Activated CD4-positive, alpha-beta memory T cell treated with anti-CD3 and anti-CD28 coated beads for 36 hours (primary cell): ENCODE data around the gene NMT1. TPM values are rescaled to one million over a fixed set of nuclear protein-coding genes. Genes with fewer than 3 reads are reported as not detected.
"Not testable (repeated sequence)": the region's sequence is repeated elsewhere in the genome, so short reads cannot be mapped to it uniquely, and the experiment has no call there.

Source experiments
- CTCF ChIA-PET: fragments of 350-600 bp; sonication (Branson Sonifier 250); formaldehyde crosslinking; loops from one replicate; lab custom pipeline; 2021; ENCODE audit warnings: antibody characterized with exemption, inconsistent platforms; lab: Charles Lee
- POLR2A ChIA-PET: fragments of 350-600 bp; sonication (Branson Sonifier 250); formaldehyde crosslinking; loops from one replicate; lab custom pipeline; 2021; ENCODE audit warnings: antibody characterized with exemption; lab: Charles Lee
- DNase-seq: peaks from one replicate; pipeline ENCODE4 v3.0.0-alpha.2; 2020
- H3K27ac Mint-ChIP-seq: one replicate; pipeline ENCODE4 v1.8.0; 2021; ENCODE audit warnings: mixed read lengths
- H3K27me3 Mint-ChIP-seq: one replicate; pipeline ENCODE4 v1.8.0; 2021; ENCODE audit warnings: mixed read lengths
- H3K36me3 Mint-ChIP-seq: one replicate; pipeline ENCODE4 v1.8.0; 2021; ENCODE audit warnings: mixed read lengths
- H3K4me1 Mint-ChIP-seq: one replicate; pipeline ENCODE4 v1.8.0; 2021; ENCODE audit warnings: low read depth, mixed read lengths
- H3K4me3 Mint-ChIP-seq: one replicate; pipeline ENCODE4 v1.8.0; 2021; ENCODE audit warnings: mild to moderate bottlenecking, mixed read lengths
- H3K9me3 Mint-ChIP-seq: one replicate; pipeline ENCODE4 v1.8.0; 2021; ENCODE audit warnings: mixed read lengths
- intact Hi-C: fragments of 100-400 bp; cut with micrococcal nuclease; formaldehyde crosslinking; loops from one replicate; pipeline ENCODE4 v1.15.1; 2023
- total RNA-seq, 2 experiments: library from RNA; stranded (reverse); gene quantifications; one replicate each; pipeline ENCODE4 v1.2.3, GENCODE V29; 2021

Gene NMT1
- total RNA-seq, 2 experiments from 2014 or later = 158 TPM

DNA sequence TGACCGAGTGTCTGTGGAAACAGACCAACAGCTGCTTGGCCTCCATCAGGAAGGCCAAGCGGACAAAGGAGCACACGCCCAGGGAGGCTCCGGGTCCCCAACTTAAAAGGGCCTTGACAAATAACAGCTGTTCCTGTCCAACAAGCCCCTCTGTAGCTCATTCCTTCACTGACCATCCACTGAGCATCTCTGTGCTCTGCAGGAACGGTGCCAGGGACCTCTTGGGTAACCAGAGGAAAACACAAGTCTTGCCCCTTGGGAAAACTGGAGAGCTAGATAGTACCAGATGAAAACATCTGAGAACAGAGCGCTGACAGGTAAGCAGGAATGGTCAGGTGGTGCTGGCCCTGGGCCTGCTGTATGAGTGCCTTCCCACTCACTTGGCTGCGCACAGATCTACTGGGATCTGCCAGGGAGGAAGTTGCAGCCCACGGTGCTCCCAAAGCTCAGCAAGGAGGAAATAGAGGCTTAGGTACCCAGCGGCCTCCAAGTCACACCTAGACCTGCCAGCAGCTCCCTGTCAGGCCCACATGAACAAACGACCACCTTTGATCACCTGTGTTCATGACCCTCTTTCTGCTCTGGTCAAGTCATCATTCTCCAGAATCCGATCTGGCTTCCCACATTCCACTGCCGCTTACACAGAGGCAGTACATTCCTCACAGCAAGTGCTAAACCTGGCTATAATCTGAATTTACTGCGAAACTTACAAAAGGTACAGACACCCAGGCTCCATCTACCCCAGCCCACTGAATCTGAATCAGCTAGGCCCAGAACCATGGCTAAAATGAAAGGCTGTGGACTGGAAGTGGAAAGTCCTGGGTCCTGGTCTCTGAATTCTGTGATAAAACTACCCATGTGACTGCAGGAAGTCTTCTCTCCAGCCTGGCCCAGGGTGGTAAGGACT, 22.1 kb upstream of the NMT1 start:
- Mint-ChIP-seq H3K9me3 (no peaks in the 10 kb centered on the region), H3K36me3 (peaks cover 11% of the 10 kb centered on the region), H3K27me3 (no peaks in the 10 kb centered on the region), H3K4me1 (peaks cover 19% of the 10 kb centered on the region), H3K4me3 (no peak overlapping the region), H3K27ac (no peak overlapping the region)
- CTCF ChIA-PET = no interaction called here
- intact Hi-C loops = no loop called here
- no peak for DNase-seq
- POLR2A ChIA-PET = no interaction called here

- Mint-ChIP-seq H3K36me3 (peaks cover 8% of the 10 kb centered on the region), H3K4me3 (no peak overlapping the region), H3K9me3 (no peaks in the 10 kb centered on the region), H3K27ac (no peak overlapping the region), H3K27me3 (no peaks in the 10 kb centered on the region), H3K4me1 (peaks cover 21% of the 10 kb centered on the region)
- POLR2A ChIA-PET = no interaction called here
- CTCF ChIA-PET = interaction anchor here (0.5 to 1.0 kb wide), 3 partner anchors 9 to 59 kb away, joined by 3 to 4 read pairs (median 3); no protein-coding TSS in a partner anchor
- DNase-seq = no peak
- intact Hi-C loops = no loop called here
Measured at GRCh38 chr17:45040459-45040858, 20.7 kb upstream of the NMT1 start.

GRCh38 chr17:45042346-45043120, 18.6 kb upstream of the NMT1 start:
- H3K36me3 Mint-ChIP-seq = peaks cover 9% of the 10 kb centered on the region
- H3K4me1 Mint-ChIP-seq = peaks cover 31% of the 10 kb centered on the region
- DNase-seq = no peak
- intact Hi-C loops = no loop called here
- H3K27me3 Mint-ChIP-seq = no peaks in the 10 kb centered on the region
- POLR2A ChIA-PET = interaction anchor here (0.7 kb wide), 1 partner anchor 23 kb away, joined by 3 read pairs; no protein-coding TSS in a partner anchor
- no peak overlapping the region for H3K4me3 Mint-ChIP-seq
- no peak overlapping the region for H3K27ac Mint-ChIP-seq
- no peaks in the 10 kb centered on the region for H3K9me3 Mint-ChIP-seq
- CTCF ChIA-PET = interaction anchor here (0.9 kb wide), 1 partner anchor 93 kb away, joined by 5 read pairs; the partner anchor contains the start of gene ACBD4

DNA sequence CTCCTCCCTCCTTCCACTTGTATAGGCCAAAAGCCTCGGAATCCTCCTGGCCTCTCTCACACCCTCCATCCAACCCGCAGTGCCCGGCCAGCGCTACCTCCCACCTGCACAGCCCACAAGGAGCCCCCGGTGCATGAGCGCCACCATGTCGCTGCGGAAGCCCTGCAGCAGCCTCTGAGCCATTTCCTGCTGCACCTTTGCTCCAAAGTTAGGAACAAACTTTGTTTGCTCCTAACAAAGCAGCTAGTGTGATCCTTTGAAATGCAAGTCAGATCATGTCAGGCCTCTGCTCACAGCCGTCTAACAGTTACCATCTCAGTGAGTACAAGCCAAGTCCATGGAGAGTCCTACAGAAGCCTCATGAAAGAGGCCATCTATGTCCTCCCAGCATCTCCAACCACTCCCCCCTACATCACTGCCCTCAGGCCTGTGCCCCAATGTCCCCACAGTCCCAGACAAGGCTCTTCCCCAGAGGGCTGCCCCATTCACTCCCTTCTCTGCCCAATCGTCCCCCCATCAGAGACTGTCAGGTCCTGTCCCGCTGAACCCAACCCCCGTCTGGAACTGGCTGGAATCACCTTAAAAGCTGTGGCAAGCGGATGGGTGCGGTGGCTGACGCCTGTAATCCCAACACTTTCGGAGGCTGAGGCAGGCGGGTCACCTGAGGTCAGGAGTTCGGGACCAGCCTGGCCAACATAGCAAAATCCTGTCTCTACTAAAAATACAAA, 17.1 kb upstream of the NMT1 start:
- no peak for DNase-seq
- CTCF ChIA-PET = no interaction called here
- Mint-ChIP-seq H3K36me3 (peaks cover 9% of the 10 kb centered on the region), H3K27ac (no peak overlapping the region), H3K27me3 (no peaks in the 10 kb centered on the region), H3K4me1 (peaks cover 34% of the 10 kb centered on the region), H3K9me3 (no peaks in the 10 kb centered on the region), H3K4me3 (no peak overlapping the region)
- intact Hi-C loops = no loop called here
- POLR2A ChIA-PET = no interaction called here

DNA sequence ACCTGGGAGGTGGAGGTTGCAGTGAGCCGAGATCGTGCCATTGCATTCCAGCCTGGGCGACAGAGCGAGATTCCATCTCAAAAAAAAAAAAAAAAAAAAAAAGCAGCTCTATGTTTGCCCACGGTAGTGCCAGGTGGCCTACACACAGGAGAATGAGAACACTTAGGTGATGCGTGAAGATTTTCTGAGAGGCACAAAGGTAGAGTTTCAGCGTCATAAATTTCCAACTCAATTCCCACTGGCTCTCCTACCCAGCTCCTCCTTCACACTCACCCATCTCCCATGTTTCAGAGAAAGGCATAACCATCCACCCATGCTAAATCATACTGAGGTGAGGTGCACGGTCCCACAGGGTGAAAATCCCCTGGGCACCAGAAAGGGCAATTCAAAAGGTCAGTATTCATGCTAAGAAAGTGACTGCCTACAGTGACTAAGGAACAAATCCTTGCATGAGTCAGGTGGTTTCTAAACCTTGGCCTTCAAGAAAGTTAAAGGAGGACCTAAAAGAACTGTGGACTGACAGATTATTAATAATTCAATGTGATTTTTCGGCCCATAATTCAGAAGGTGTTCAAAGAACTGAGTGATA, 14.5 kb upstream of the NMT1 start:
- H3K4me3 Mint-ChIP-seq = no peak overlapping the region
- peak; percentile 40 for DNase-seq
- H3K27ac Mint-ChIP-seq = peak overlapping the region; percentile 72
- POLR2A ChIA-PET = no interaction called here
- H3K27me3 Mint-ChIP-seq = no peaks in the 10 kb centered on the region
- H3K4me1 Mint-ChIP-seq = peaks cover 49% of the 10 kb centered on the region
- peaks cover 16% of the 10 kb centered on the region for H3K36me3 Mint-ChIP-seq
- CTCF ChIA-PET = interaction anchor here (0.9 to 2.7 kb wide), 3 partner anchors 27 to 126 kb away, joined by 3 to 9 read pairs (median 5); partner anchors contain the start of gene ACBD4
- no peaks in the 10 kb centered on the region for H3K9me3 Mint-ChIP-seq
- intact Hi-C loops = no loop called here

DNA sequence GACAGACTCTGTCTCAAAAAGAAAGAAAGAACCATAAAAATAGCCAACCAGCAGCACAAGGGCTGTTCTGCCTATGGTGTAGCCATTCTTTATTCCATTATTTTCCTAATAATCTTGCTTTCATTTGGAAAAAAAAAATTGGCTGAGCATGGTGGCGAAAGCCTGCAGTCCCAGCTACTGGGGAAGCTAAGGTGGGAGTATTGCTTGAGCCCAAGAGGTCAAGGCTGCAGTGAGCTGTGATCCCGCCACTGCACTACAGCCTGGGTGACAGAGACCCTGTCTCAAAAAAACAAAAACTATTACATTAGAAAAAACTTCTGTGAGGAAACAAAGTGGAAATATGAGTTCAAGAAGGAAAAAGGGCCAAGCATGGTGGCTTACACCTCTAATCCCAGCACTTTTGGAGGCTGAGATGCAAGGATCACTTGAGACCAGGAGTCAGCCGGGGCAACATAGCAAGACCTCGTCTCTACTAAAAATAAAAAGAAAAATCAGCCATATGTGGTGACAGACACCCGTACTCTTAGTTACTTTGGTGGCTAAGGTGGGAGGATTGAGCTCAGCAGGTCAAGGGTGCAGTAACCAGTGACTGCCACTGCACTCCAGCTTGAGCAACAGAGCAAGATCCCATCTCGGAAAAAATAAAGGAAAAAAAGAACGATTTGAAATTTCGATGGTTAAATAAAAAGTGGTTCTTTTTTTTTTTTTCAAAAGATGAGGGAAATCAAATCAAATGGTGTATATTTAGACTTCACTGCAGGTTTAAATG, 12.1 kb upstream of the NMT1 start:
- Mint-ChIP-seq H3K9me3 (no peaks in the 10 kb centered on the region), H3K4me3 (peak overlapping the region; percentile 43)
- no peak for DNase-seq

GRCh38 chr17:45050481-45051059, 10.5 kb upstream of the NMT1 start:
- peak; percentile 63 for DNase-seq
- POLR2A ChIA-PET = interaction anchor here (0.8 to 3.7 kb wide), 6 partner anchors 11 to 175 kb away, joined by 3 to 61 read pairs (median 4); partner anchors contain the start of genes EFTUD2 and NMT1
- peaks cover 9% of the 10 kb centered on the region for H3K36me3 Mint-ChIP-seq
- H3K9me3 Mint-ChIP-seq = no peaks in the 10 kb centered on the region
- H3K27me3 Mint-ChIP-seq = no peaks in the 10 kb centered on the region
- peak overlapping the region; percentile 94 for H3K27ac Mint-ChIP-seq
- peak overlapping the region; percentile 93 for H3K4me3 Mint-ChIP-seq
- H3K4me1 Mint-ChIP-seq = peaks cover 41% of the 10 kb centered on the region
- CTCF ChIA-PET = interaction anchor here (0.6 to 2.6 kb wide), 9 partner anchors 10 to 147 kb away, joined by 3 to 16 read pairs (median 4); partner anchors contain the start of genes ACBD4 and HEXIM1
- intact Hi-C loops = loop anchor here (1.0 to 5.0 kb wide), 4 partner anchors 82 to 266 kb away; partner anchors contain the start of genes HEXIM2, KIF18B, MAP3K14 and PLCD3

More for the DNA sequence above, 12.1 kb upstream of the NMT1 start:
- peak overlapping the region; percentile 94 for H3K27ac Mint-ChIP-seq
- H3K36me3 Mint-ChIP-seq = peaks cover 12% of the 10 kb centered on the region
- H3K4me1 Mint-ChIP-seq = peaks cover 35% of the 10 kb centered on the region
- intact Hi-C loops = no loop called here
- no peaks in the 10 kb centered on the region for H3K27me3 Mint-ChIP-seq
- POLR2A ChIA-PET = interaction anchor here (3.7 kb wide), 1 partner anchor 13 kb away, joined by 61 read pairs; the partner anchor contains the start of gene NMT1
- CTCF ChIA-PET = interaction anchor here (0.7 to 2.6 kb wide), 10 partner anchors 8 to 985 kb away, joined by 3 to 16 read pairs (median 4); partner anchors contain the start of gene ACBD4

GRCh38 chr17:45051060-45051719, 9.9 kb upstream of the NMT1 start, which contains the start of gene DCAKD:
Gene DCAKD (minus strand): TSS chr17:45051632. CDS start chr17:45034885, 16,747 bp downstream.
- H3K27me3 Mint-ChIP-seq = no peaks in the 10 kb centered on the region
- ChIA-PET POLR2A (interaction anchor here (0.8 to 3.7 kb wide), 6 partner anchors 11 to 175 kb away, joined by 3 to 61 read pairs (median 4); partner anchors contain the start of genes EFTUD2 and NMT1), CTCF (interaction anchor here (0.9 to 2.6 kb wide), 8 partner anchors 9 to 147 kb away, joined by 3 to 16 read pairs (median 4); partner anchors contain the start of genes ACBD4 and HEXIM1)
- no peaks in the 10 kb centered on the region for H3K9me3 Mint-ChIP-seq
- intact Hi-C loops = loop anchor here (1.0 to 5.0 kb wide), 4 partner anchors 81 to 266 kb away; partner anchors contain the start of genes HEXIM2, KIF18B, MAP3K14 and PLCD3
- H3K4me1 Mint-ChIP-seq = peaks cover 45% of the 10 kb centered on the region
- H3K27ac Mint-ChIP-seq = peak within 1 kb of the TSS; percentile 94
- DNase-seq = peak; percentile 95
- peak within 1 kb of the TSS; percentile 93 for H3K4me3 Mint-ChIP-seq
- H3K36me3 Mint-ChIP-seq = peaks cover 9% of the 10 kb centered on the region

GRCh38 chr17:45051720-45052051, 9.4 kb upstream of the NMT1 start:
- ChIA-PET POLR2A (interaction anchor here (3.7 kb wide), 1 partner anchor 10 kb away, joined by 61 read pairs; the partner anchor contains the start of gene NMT1), CTCF (interaction anchor here (1.5 to 2.4 kb wide), 2 partner anchors 84 to 97 kb away, joined by 4 to 9 read pairs; partner anchors contain the start of genes ACBD4 and HEXIM1)
- not testable (repeated sequence) for H3K9me3 Mint-ChIP-seq, DNase-seq, H3K36me3 Mint-ChIP-seq, H3K27me3 Mint-ChIP-seq, H3K27ac Mint-ChIP-seq, H3K4me3 Mint-ChIP-seq
- intact Hi-C loops = loop anchor here (1.0 to 5.0 kb wide), 5 partner anchors 10 to 265 kb away; partner anchors contain the start of genes HEXIM2, KIF18B, MAP3K14 and NMT1
- peaks cover 44% of the 10 kb centered on the region for H3K4me1 Mint-ChIP-seq
